Mucosa of descending colon (tissue), 3 donors: ENCODE data around the gene SAMD4A. TPM values are rescaled to one million over a fixed set of nuclear protein-coding genes. Genes with fewer than 3 reads are reported as not detected.

Source experiments
- ATAC-seq: fragments of 200-7000 bp; cut with Tn5 transposase; one replicate; pipeline ENCODE4 v1.9.1; 2020; ENCODE audit warnings: mild to moderate bottlenecking, moderate library complexity
- DNase-seq, 3 donors: peaks; one replicate each; pipeline ENCODE4 v3.0.0-alpha.2; 2020
- H3K36me3 ChIP-seq: fragments of 200-600 bp; one replicate; pipeline ENCODE4 v1.8.0; 2021; ENCODE audit warnings: low read depth, mild to moderate bottlenecking
- H3K4me1 ChIP-seq: fragments of 200-600 bp; one replicate; pipeline ENCODE4 v1.8.0; 2021; ENCODE audit warnings: low read depth, mild to moderate bottlenecking
- H3K4me3 ChIP-seq: fragments of 200-600 bp; one replicate; pipeline ENCODE4 v1.8.0; 2021; ENCODE audit warnings: mild to moderate bottlenecking
- H3K9me3 ChIP-seq: fragments of 200-600 bp; one replicate; pipeline ENCODE4 v1.8.0; 2021; ENCODE audit warnings: mild to moderate bottlenecking
- intact Hi-C, 2 donors: fragments of 100-400 bp; cut with DNase I in 1 of 2; cut with micrococcal nuclease in 1 of 2; formaldehyde crosslinking; loops; one replicate each; pipeline versions ENCODE4 v1.11.0 to v1.11.1; 2022; cut with DNase I, micrococcal nuclease
- total RNA-seq, 3 donors: library from RNA; stranded (reverse); fragmentation: NEBNext Ultra II Directional in 2 of 3; extraction: Animal tissue kit (Norgen Biotek cat#: 25700) in 2 of 3; gene quantifications; one replicate each; pipeline versions ENCODE4 v1.2.1 to v1.2.4, GENCODE V29; 2021 to 2023
- TF ChIP-seq, protein P1 (sequence below): fragments of 200-600 bp; IDR thresholded peaks from one replicate; pipeline ENCODE4 v1.8.0; 2022; ENCODE audit warnings: antibody characterized with exemption, mild to moderate bottlenecking
- donor health status: DM: no; HTN: no; CAD: no; lungs with moderate emphysema.
- donor health status: DM: no; HTN: no; CAD: no.
- donor health status: DM: no; HTN: yes; CAD: no.

Gene SAMD4A
- total RNA-seq, 3 donors from 2014 or later, result 14.7 to 82.1 (median 16.5) TPM

DNA sequence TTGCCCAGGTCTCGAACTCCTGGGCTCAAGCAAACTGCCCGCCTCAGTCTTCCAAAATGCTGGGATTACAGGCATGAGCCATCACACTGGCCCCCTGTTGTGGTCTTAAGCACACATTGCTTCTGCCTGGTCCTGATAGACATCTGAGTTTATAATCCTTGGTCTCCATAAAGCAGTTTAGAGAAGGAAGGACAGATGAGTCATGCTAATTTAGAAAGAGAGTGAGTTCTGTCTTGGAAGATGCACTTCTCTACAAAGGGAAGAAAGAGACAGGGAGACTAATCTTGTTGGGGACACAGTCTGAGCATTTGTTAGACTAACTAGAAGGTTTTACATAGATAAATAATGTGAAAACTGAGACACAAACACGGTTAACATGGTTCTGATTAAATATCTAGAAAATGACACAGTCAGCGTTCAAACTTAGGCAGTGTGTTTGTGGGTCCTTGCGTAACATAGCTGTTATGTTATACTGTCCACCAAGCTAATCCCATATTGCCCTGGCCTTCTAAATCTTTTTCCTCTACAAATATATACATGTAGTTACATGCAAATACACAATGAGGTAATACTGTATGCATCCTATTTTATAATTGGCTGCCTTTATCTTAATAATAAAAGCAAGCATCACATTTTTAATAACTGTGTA is 31.0 kb downstream of the SAMD4A start:
- intact Hi-C loops, result no loop called here
- TF ChIP-seq, protein P1, sequence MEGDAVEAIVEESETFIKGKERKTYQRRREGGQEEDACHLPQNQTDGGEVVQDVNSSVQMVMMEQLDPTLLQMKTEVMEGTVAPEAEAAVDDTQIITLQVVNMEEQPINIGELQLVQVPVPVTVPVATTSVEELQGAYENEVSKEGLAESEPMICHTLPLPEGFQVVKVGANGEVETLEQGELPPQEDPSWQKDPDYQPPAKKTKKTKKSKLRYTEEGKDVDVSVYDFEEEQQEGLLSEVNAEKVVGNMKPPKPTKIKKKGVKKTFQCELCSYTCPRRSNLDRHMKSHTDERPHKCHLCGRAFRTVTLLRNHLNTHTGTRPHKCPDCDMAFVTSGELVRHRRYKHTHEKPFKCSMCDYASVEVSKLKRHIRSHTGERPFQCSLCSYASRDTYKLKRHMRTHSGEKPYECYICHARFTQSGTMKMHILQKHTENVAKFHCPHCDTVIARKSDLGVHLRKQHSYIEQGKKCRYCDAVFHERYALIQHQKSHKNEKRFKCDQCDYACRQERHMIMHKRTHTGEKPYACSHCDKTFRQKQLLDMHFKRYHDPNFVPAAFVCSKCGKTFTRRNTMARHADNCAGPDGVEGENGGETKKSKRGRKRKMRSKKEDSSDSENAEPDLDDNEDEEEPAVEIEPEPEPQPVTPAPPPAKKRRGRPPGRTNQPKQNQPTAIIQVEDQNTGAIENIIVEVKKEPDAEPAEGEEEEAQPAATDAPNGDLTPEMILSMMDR, result no peak
- no peaks in the 10 kb centered on the region for H3K4me1 ChIP-seq
- H3K9me3 ChIP-seq, result no peaks in the 10 kb centered on the region
- H3K4me3 ChIP-seq, result no peak overlapping the region
- no peak for DNase-seq
- peak; percentile 24 for ATAC-seq
- H3K36me3 ChIP-seq, result no peaks in the 10 kb centered on the region

DNA sequence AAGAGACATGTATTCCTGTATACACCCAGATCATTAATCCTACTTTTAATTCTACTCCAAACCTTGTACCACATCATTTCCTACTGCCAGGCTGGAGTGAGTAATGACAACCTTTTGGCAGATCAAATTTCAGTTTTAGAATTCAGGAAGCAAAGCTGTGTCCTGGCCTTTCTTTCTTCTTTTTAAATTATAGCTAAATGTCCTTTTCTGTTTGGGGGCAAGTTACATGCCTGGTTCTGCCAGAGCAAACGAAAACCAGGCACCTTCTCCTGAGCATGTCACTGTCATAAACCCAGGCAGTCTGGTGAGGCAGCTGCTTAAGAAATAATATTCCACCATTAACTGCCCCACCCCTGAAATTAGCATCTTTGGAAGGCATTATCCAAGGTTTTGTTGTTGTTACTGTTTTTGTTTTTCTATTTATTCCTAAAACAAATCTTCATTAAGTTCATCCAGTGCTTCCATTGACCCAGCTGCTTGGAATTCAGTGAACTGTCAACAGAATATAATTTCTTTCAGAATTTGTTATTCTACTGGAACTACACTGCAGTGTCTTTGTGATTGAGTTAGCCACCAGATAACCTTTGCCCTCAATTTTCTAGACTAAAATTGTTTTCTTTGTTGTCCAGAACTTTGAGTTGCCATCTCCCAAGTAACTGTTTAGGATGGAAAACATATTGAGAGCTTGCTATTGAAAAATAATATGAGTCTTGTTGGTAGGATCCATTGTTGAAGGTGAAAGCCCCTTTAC is 33.2 kb downstream of the SAMD4A start:
- TF ChIP-seq, protein P1, result no peak
- no peak overlapping the region for H3K4me3 ChIP-seq
- no peaks in the 10 kb centered on the region for H3K9me3 ChIP-seq
- DNase-seq (no peak), ATAC-seq (no peak)
- intact Hi-C loops, result no loop called here
- H3K4me1 ChIP-seq, result no peaks in the 10 kb centered on the region
- H3K36me3 ChIP-seq, result no peaks in the 10 kb centered on the region

DNA sequence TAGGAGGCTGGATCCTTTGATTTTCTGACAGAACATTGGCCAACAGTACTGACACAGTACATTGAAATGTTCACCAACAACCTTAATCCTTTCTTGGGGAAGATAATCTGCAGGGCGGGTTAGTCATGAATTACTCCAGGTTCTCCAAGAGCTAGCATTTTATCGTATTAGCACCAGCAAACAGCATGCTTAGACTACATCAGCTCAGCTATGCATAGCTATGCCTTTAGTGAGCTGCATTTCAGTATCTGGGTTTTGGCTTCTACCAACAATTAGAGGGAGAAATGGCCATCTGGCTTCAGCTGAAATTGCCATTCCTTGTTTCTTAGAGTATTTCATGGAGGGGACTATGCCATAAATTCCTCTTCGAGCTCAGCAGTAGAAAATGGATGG is 33.8 kb downstream of the SAMD4A start:
- no peak for DNase-seq
- H3K4me3 ChIP-seq, result no peak overlapping the region
- intact Hi-C loops, result no loop called here
- H3K9me3 ChIP-seq, result no peaks in the 10 kb centered on the region
- no peaks in the 10 kb centered on the region for H3K4me1 ChIP-seq
- TF ChIP-seq, protein P1, result no peak
- H3K36me3 ChIP-seq, result no peaks in the 10 kb centered on the region
- ATAC-seq, result no peak

DNA sequence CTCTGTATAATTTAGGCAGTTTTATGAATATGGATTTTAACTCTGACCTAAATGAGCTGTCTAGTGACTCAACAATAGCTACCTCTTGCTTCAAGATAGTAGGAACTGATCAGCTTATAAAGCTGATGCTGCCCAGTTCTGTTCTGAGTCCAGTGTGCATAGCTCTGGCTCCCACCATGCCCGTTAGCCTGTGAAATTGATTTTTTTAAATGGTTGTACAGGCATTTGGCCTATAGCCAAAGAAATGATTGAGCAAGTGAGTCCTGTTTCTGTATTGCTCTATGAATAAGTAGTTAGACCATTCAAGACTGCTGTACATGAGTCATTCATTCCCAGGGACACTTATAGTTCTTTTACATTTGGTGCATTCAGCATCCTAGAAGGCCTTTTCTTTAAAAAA is 36.4 kb downstream of the SAMD4A start:
- Histone ChIP-seq H3K9me3 (no peaks in the 10 kb centered on the region), H3K4me1 (no peaks in the 10 kb centered on the region), H3K36me3 (no peaks in the 10 kb centered on the region), H3K4me3 (no peak overlapping the region)
- intact Hi-C loops, result no loop called here
- DNase-seq, result no peak
- no peak for ATAC-seq
- TF ChIP-seq, protein P1, result no peak

DNA sequence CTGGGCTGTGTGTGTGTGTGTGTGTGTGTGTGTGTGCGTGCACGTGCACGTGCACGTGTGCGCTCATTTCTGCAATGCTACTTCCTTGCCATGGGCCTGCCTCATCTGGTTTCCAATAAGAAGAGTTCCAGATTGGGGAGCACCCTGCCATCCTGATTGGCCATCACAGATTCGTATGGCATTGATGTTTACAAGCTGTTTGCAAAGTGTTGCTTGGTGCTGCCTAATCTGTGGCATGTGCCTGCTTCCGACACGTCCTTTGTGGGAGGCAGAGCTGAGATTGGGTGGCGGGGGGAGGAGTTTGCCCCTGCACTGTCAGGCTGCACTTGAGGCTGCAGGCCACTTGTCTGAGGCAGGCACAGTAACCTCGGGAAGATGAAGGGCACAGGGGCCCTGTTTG is 39.2 kb downstream of the SAMD4A start:
- no peak overlapping the region for H3K4me3 ChIP-seq
- no peaks in the 10 kb centered on the region for H3K4me1 ChIP-seq
- intact Hi-C loops, result no loop called here
- no peaks in the 10 kb centered on the region for H3K36me3 ChIP-seq
- TF ChIP-seq, protein P1, result no peak
- DNase-seq (no peak), ATAC-seq (no peak)
- no peaks in the 10 kb centered on the region for H3K9me3 ChIP-seq
